Mesothelial cell of epicardium (in vitro differentiated cells): Measurements from ENCODE around the gene EMX1. TPM values are rescaled to one million over a fixed set of nuclear protein-coding genes. Genes with fewer than 3 reads are reported as not detected.

Source experiments
- DNase-seq, 2 experiments: peaks; one replicate each; pipeline ENCODE4 v3.0.0; 2021; ENCODE audit warnings: low spot score in 2 of 2; ENCODE audit not compliant: unreplicated experiment in 2 of 2
- H3K27ac Mint-ChIP-seq: 2 replicates; pipeline ENCODE4 v1.8.0; 2021; ENCODE audit warnings: mixed read lengths
- H3K27me3 Mint-ChIP-seq: 2 replicates; pipeline ENCODE4 v1.8.0; 2021; ENCODE audit warnings: low read depth, mixed read lengths
- H3K36me3 Mint-ChIP-seq: 2 replicates; pipeline ENCODE4 v1.8.0; 2021; ENCODE audit warnings: mixed read lengths
- H3K4me1 Mint-ChIP-seq: 2 replicates; pipeline ENCODE4 v1.8.0; 2021; ENCODE audit warnings: mixed read lengths
- H3K4me3 Mint-ChIP-seq: 2 replicates; pipeline ENCODE4 v1.8.0; 2021; ENCODE audit warnings: mild to moderate bottlenecking, moderate library complexity, mixed read lengths
- H3K9me3 Mint-ChIP-seq: 2 replicates; pipeline ENCODE4 v1.8.0; 2021; ENCODE audit warnings: mixed read lengths
- total RNA-seq: library from RNA; stranded (reverse); gene quantifications from 3 replicates; pipeline ENCODE4 v1.2.1, GENCODE V29; 2021
- TF ChIP-seq, protein P1 (sequence below): fragments of 200-600 bp; sonication (generic); IDR thresholded peaks from one replicate; pipeline ENCODE4 v1.5.0; 2021; ENCODE audit warnings: antibody characterized with exemption; ENCODE audit not compliant: unreplicated experiment

EMX1 gene
- total RNA-seq, 1 donor from 2014 or later = not detected

DNA sequence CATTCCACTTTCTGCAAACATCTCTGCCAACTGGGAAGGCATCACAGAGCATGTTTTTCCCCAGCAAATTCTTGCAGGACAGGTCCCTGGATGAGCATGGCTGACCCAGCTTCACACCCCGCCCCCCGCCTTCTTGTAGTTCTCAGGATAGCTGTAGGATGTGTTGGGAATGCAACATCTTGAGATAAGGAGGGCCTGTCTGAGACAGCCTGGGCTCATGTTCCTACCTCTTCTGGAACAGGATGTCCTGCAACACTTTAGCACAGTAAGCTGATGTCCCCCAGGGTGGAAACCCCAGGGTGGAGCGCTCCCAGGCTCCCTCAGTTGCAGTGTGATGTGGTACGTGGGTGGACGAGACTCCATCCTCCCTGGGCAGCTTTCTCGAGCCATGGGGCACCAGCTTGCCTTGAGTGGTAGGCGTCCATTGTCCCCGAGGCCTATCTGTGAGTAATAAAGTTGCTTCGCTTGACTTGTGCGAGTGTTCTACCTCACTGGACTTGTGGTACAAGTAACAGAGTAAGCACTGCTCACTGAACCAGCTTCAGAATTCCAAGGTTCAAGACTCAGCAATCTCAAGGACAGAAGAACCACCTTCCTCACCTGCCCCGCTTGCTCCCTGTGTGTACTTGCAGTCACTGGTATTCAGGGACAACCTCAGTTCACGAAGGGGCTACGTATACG, 48.6 kb downstream of the EMX1 start:
- H3K36me3 Mint-ChIP-seq = no peaks in the 10 kb centered on the region

DNA sequence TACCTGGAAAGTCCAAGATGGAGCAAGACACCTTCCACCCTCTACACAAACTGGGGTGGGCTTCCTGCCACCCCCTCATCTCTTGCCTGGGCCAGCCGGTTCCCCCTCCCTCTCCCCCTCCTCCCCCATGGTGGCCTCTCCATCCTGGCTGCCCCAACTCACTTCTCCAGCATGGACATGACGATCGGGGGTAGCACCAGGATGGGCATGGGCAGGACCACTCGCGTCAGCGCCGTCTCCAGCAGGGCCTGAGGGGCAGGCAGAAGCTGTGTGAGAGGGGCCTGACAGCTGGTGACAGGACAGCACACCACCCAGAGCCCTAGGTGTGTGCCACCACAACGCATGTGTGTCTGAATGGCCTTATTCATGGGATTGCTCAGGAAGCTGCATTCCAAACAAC, 51.0 kb downstream of the EMX1 start:
- peaks cover 3% of the 10 kb centered on the region for H3K4me1 Mint-ChIP-seq
- H3K27me3 Mint-ChIP-seq = no peaks in the 10 kb centered on the region
- TF ChIP-seq, protein P1, sequence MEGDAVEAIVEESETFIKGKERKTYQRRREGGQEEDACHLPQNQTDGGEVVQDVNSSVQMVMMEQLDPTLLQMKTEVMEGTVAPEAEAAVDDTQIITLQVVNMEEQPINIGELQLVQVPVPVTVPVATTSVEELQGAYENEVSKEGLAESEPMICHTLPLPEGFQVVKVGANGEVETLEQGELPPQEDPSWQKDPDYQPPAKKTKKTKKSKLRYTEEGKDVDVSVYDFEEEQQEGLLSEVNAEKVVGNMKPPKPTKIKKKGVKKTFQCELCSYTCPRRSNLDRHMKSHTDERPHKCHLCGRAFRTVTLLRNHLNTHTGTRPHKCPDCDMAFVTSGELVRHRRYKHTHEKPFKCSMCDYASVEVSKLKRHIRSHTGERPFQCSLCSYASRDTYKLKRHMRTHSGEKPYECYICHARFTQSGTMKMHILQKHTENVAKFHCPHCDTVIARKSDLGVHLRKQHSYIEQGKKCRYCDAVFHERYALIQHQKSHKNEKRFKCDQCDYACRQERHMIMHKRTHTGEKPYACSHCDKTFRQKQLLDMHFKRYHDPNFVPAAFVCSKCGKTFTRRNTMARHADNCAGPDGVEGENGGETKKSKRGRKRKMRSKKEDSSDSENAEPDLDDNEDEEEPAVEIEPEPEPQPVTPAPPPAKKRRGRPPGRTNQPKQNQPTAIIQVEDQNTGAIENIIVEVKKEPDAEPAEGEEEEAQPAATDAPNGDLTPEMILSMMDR = no peak
- H3K36me3 Mint-ChIP-seq = no peaks in the 10 kb centered on the region
- H3K9me3 Mint-ChIP-seq = no peaks in the 10 kb centered on the region
- H3K4me3 Mint-ChIP-seq = no peak overlapping the region
- DNase-seq = no peak
- H3K27ac Mint-ChIP-seq = no peak overlapping the region

More for the DNA sequence above, 48.6 kb downstream of the EMX1 start:
- Mint-ChIP-seq H3K4me3 (no peak overlapping the region), H3K27ac (no peak overlapping the region), H3K4me1 (peaks cover 8% of the 10 kb centered on the region), H3K27me3 (no peaks in the 10 kb centered on the region), H3K9me3 (no peaks in the 10 kb centered on the region)
- DNase-seq = no peak
- TF ChIP-seq, protein P1 = no peak

DNA sequence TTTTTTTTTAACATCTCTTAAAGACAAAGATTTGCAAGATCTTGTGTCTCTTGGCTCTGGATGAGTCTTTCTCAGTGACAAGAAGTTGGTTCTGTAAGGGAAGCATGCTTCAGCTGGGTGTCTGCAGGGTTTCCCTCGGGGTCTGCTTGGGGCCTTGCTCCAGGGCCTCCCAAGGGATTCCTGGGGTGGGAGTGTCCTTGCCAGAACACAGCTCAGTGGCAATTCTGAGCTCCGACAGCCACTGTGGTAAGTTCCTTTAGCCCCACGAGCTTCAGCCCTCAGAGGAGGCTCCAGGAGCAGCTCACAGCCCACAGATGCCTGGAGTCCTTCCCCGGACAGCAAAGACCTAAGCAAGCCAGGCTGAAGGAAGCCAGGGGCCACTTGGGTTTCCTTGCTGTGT, 52.4 kb downstream of the EMX1 start:
- no peaks in the 10 kb centered on the region for H3K36me3 Mint-ChIP-seq
- H3K4me3 Mint-ChIP-seq = no peak overlapping the region
- H3K9me3 Mint-ChIP-seq = no peaks in the 10 kb centered on the region
- no peak overlapping the region for H3K27ac Mint-ChIP-seq
- H3K4me1 Mint-ChIP-seq = no peaks in the 10 kb centered on the region
- DNase-seq = no peak
- no peaks in the 10 kb centered on the region for H3K27me3 Mint-ChIP-seq
- TF ChIP-seq, protein P1 = no peak

DNA sequence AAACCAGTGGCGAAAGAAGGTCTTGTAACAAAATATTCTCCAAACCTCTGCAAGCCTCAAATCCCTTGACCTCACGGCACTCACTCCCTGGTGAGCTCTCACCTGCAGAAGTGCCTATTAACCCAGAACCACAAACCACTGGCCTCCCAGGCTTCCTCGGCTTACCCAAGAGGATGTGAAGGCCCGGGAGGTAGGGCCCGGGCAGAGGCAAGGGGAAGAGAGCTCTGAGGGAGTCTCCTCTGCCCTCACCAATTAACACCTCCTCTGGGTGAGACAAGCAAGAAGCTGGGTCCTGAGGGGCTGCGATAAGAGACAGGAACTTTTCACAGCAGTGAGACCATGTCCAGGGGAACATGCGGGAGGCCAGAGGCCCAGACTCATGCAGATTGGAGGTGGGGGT, 53.7 kb downstream of the EMX1 start:
- H3K36me3 Mint-ChIP-seq = no peaks in the 10 kb centered on the region
- TF ChIP-seq, protein P1 = no peak
- H3K4me3 Mint-ChIP-seq = no peak overlapping the region
- H3K4me1 Mint-ChIP-seq = no peaks in the 10 kb centered on the region
- no peak for DNase-seq
- no peaks in the 10 kb centered on the region for H3K27me3 Mint-ChIP-seq
- no peaks in the 10 kb centered on the region for H3K9me3 Mint-ChIP-seq
- H3K27ac Mint-ChIP-seq = no peak overlapping the region

DNA sequence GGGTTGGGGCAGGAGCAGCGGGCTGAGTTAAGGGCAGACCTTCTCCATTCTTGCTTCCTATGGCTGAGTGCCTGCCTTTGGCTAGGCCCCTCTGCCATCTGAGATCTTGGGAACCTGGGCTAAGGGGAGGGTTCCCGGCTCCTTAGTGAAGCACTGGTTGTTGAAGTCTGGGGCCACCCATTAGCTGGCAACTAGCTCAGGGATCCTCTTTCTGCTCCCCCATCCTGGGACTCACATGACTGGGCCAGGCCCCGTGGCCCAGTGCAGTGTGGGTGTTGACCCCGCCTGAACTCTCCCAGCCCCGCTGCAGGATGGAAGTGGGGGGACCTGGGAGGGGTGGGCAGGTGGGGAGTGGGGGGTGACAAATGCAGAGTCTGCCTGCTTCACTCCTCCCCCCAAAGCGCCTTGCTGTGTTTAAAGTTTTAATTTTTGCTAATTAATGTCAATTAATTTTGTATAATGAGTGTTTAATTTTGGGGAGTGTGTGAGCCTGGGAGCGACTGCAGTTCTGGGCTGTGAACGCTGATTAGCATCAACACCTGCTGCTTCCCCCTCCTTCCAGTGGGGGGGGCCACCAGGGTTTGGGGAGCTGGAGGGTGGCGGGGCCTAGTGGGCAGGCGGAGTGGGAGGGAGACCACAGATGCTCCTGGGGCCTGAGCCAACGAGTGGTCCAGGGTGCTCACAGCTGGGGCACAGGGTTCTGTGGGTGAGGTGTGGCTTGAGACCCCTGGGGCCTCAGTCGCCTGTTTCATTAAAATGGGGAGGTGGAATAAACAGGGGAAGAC, 55.2 kb downstream of the EMX1 start:
- DNase-seq = no peak
- Mint-ChIP-seq H3K27me3 (no peaks in the 10 kb centered on the region), H3K36me3 (no peaks in the 10 kb centered on the region), H3K4me3 (no peak overlapping the region), H3K4me1 (no peaks in the 10 kb centered on the region), H3K27ac (no peak overlapping the region), H3K9me3 (no peaks in the 10 kb centered on the region)
- TF ChIP-seq, protein P1 = no peak
